Sigmoid colon (tissue), 7 donors: Measurements from ENCODE around the gene SPRYD3. TPM values are rescaled to one million over a fixed set of nuclear protein-coding genes. Genes with fewer than 3 reads are reported as not detected.
A peak's percentile ranks its signal among the peaks of the same experiment; 100 is the strongest.

ENCODE experiments used
- DNase-seq: peaks from one replicate; pipeline ENCODE4 v3.0.0-alpha.2; 2019
- H3K27ac ChIP-seq, 4 donors: fragments of 200-600 bp; sonication (generic); one replicate each; pipeline ENCODE4 v1.5.1; 2016 to 2019; ENCODE audit warnings: mild to moderate bottlenecking in 1 of 4
- H3K27me3 ChIP-seq, 3 donors: fragments of 200-600 bp; sonication (generic); one replicate each; pipeline ENCODE4 v1.5.1; 2019; ENCODE audit warnings: mild to moderate bottlenecking in 1 of 3
- H3K36me3 ChIP-seq, 4 donors: fragments of 200-600 bp; sonication (generic); one replicate each; pipeline ENCODE4 v1.5.1; 2016 to 2019
- H3K4me1 ChIP-seq, 4 donors: fragments of 200-600 bp; sonication (generic); one replicate each; pipeline ENCODE4 v1.5.1; 2017 to 2019
- H3K4me3 ChIP-seq, 4 donors: fragments of 200-600 bp; sonication (generic); one replicate each; pipeline ENCODE4 v1.5.1; 2017 to 2019; ENCODE audit warnings: mild to moderate bottlenecking in 2 of 4, moderate library complexity in 1 of 4
- H3K9me3 ChIP-seq, 4 donors: fragments of 200-600 bp in 3 of 4; sonication (generic) in 3 of 4; one replicate each; pipeline versions ENCODE4 v1.5.1 to v1.6.1; 2013 to 2019
- CTCF ChIP-seq, 4 experiments: fragments of 450-650 bp in 3 of 4; fragments of 200-600 bp in 1 of 4; IDR thresholded peaks; one replicate each; pipeline ENCODE4 v1.5.1; 2016 to 2019; ENCODE audit warnings: antibody characterized with exemption in 4 of 4, mild to moderate bottlenecking in 3 of 4, moderate library complexity in 2 of 4
- EP300 ChIP-seq, 4 donors: sonication (generic); formaldehyde crosslinking; IDR thresholded peaks; one replicate each; pipeline ENCODE4 v1.6.1; 2017; ENCODE audit warnings: antibody characterized with exemption in 4 of 4
- POLR2A ChIP-seq, 2 donors: fragments of 450-650 bp; IDR thresholded peaks; one replicate each; pipeline ENCODE4 v1.6.1; 2016; ENCODE audit warnings: antibody characterized with exemption in 2 of 2, mild to moderate bottlenecking in 2 of 2, moderate library complexity in 2 of 2
- POLR2AphosphoS5 ChIP-seq, 4 donors: sonication (generic); formaldehyde crosslinking; IDR thresholded peaks; one replicate each; pipeline ENCODE4 v1.6.1; 2017; ENCODE audit warnings: antibody characterized with exemption in 4 of 4
- WGBS, 2 donors: extraction: QIAGEN DNeasy Blood & Tissue Kit; methylation state at CpG; one replicate each; pipeline ENCODE4 v1.1.7; 2013; 5-methylcytosine and 5-hydroxymethylcytosine counted together
- intact Hi-C: fragments of 100-400 bp; cut with DNase I; formaldehyde crosslinking; loops from one replicate; pipeline ENCODE4 v1.15.1; 2023
- polyA plus RNA-seq, 3 donors: library from polyadenylated mRNA; stranded (reverse); fragments of 200-250 nt; gene quantifications; one replicate each; pipeline ENCODE4 v1.2.3, GENCODE V29; 2013
- total RNA-seq, 4 donors: library from RNA; depleted of rRNA; stranded (reverse); fragments of >200 nt; gene quantifications; one replicate each; pipeline ENCODE4 v1.1.0, GENCODE V29; 2016
- donor health status: healthy with polysubstance abuse.
- donor health status: Bipolar disorder and iron deficiency.
- donor health status: healthy.

Gene SPRYD3
- total and polyA plus RNA-seq, 7 donors = 20.1 to 41.4 (median 32.9) TPM

- no peaks in the 10 kb centered on the region for H3K9me3 ChIP-seq
- peak overlapping the region; percentile 51 to 74 (median 61) for H3K4me3 ChIP-seq
- 30 to 53% methylated on average over 10 of the region's 10 CpGs for WGBS, 2 donors
- TF ChIP-seq EP300 (IDR thresholded peaks at IDR 0.05) = no peak
- peak in 2 of 4 donors; percentile 26 for TF ChIP-seq POLR2AphosphoS5 (IDR thresholded peaks at IDR 0.05)
- peak in 1 of 4 experiments; percentile 7 for TF ChIP-seq CTCF (IDR thresholded peaks at IDR 0.05)
- H3K27me3 ChIP-seq = no peaks in the 10 kb centered on the region
- peaks cover 0 to 87% (median 82%) of the 10 kb centered on the region in 4 donors for H3K4me1 ChIP-seq
- H3K27ac ChIP-seq = peak overlapping the region; percentile 97 to 100 (median 98)
- peaks cover 0 to 9% (median 0%) of the 10 kb centered on the region in 4 donors for H3K36me3 ChIP-seq
- intact Hi-C loops = loop anchor here (2.0 kb wide), 1 partner anchor 31 kb away; the partner anchor contains the start of gene SPRYD3
- peak; percentile 86 for DNase-seq
These were observed 31.0 kb downstream of the SPRYD3 start for GRCh38 chr12:53048033-53048779.

GRCh38 chr12:53047221-53048032 is 31.8 kb downstream of the SPRYD3 start:
- Histone ChIP-seq H3K27ac (peak overlapping the region; percentile 98 to 100 (median 98)), H3K36me3 (peaks cover 0 to 14% (median 0%) of the 10 kb centered on the region in 4 donors), H3K27me3 (no peaks in the 10 kb centered on the region), H3K9me3 (no peaks in the 10 kb centered on the region), H3K4me3 (peak overlapping the region; percentile 48 to 75 (median 68)), H3K4me1 (peaks cover 0 to 86% (median 75%) of the 10 kb centered on the region in 4 donors)
- TF ChIP-seq POLR2A (IDR thresholded peaks at IDR 0.05) = peak in 1 of 2 donors; percentile 44
- peak in 3 of 4 donors; percentile 41 to 72 (median 65) for TF ChIP-seq POLR2AphosphoS5 (IDR thresholded peaks at IDR 0.05)
- no peak for TF ChIP-seq CTCF (IDR thresholded peaks at IDR 0.05)
- TF ChIP-seq EP300 (IDR thresholded peaks at IDR 0.05) = no peak
- WGBS, 2 donors = 1 to 2% methylated on average over 94 of the region's 94 CpGs
- intact Hi-C loops = loop anchor here (2.0 kb wide), 1 partner anchor 31 kb away; the partner anchor contains the start of gene SPRYD3
- peak; percentile 94 for DNase-seq

GRCh38 chr12:53046655-53047220 is 32.5 kb downstream of the SPRYD3 start:
- intact Hi-C loops = no loop called here
- Histone ChIP-seq H3K9me3 (no peaks in the 10 kb centered on the region), H3K4me1 (peaks cover 0 to 79% (median 68%) of the 10 kb centered on the region in 4 donors), H3K4me3 (peak overlapping the region; percentile 62 to 75 (median 74)), H3K27me3 (no peaks in the 10 kb centered on the region), H3K36me3 (peaks cover 0 to 9% (median 0%) of the 10 kb centered on the region in 4 donors), H3K27ac (peak overlapping the region; percentile 98 to 100 (median 98))
- peak; percentile 97 to 99 for TF ChIP-seq POLR2A (IDR thresholded peaks at IDR 0.05)
- TF ChIP-seq POLR2AphosphoS5 (IDR thresholded peaks at IDR 0.05) = peak; percentile 99 to 100 (median 99)
- TF ChIP-seq CTCF (IDR thresholded peaks at IDR 0.05) = no peak
- no peak for TF ChIP-seq EP300 (IDR thresholded peaks at IDR 0.05)
- peak; percentile 97 for DNase-seq
- 0 to 1% methylated on average over 44 of the region's 44 CpGs for WGBS, 2 donors

- no peak for DNase-seq
These were observed 33.5 kb downstream of the SPRYD3 start for GRCh38 chr12:53045696-53046045.

More at GRCh38 chr12:53045696-53046045, 33.5 kb downstream of the SPRYD3 start:
- intact Hi-C loops = no loop called here
- Histone ChIP-seq H3K27ac (peak overlapping the region; percentile 98 to 100 (median 98)), H3K36me3 (peaks cover 0 to 13% (median 0%) of the 10 kb centered on the region in 4 donors), H3K4me3 (peak overlapping the region in 3 of 4 donors; percentile 62 to 75 (median 74)), H3K27me3 (no peaks in the 10 kb centered on the region), H3K9me3 (no peaks in the 10 kb centered on the region), H3K4me1 (peaks cover 0 to 68% (median 57%) of the 10 kb centered on the region in 4 donors)
- 42 to 50% methylated on average over 5 of the region's 5 CpGs for WGBS, 2 donors
- TF ChIP-seq CTCF (IDR thresholded peaks at IDR 0.05) = no peak
- peak in 1 of 2 donors; percentile 42 for TF ChIP-seq POLR2A (IDR thresholded peaks at IDR 0.05)
- TF ChIP-seq POLR2AphosphoS5 (IDR thresholded peaks at IDR 0.05) = peak in 3 of 4 donors; percentile 56 to 81 (median 71)
- TF ChIP-seq EP300 (IDR thresholded peaks at IDR 0.05) = no peak
